ENCODE results near the gene DPH1.
A peak's percentile ranks its signal among the peaks of the same experiment; 100 is the strongest.

DPH1 gene

DNA sequence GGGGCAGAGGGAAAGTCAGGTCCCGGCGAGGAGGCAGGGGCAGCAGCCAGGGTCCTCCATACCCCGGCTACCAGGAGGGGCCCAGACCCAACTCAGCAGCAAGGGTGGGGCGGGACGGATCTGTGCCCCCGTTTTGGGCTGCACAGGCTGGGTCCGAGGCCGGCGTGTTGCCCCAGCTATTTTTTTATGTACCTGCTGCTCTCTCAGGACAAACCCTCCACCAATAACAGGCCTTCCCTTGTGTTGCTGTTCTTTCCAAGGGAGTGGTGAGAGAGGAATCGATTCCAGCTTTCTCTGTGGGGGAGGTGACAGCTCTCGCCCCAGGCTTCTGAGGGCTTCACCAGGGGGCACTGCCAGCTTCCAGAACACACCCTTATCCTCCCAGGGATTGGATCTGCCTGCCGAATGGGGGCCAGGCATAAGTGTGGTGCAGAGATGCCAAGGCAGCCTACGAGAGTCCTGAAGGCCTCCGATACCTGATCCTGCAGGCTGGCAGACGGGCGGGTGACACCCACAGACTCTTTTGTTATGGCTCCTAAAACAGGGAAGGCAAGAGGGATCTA is 27.1 kb upstream of the DPH1 start:
- H3K23ac ChIP-seq (ENCODE audit: low read length), result no peak overlapping the region
- WGBS (ENCODE audit: extremely low coverage, insufficient coverage, low lambda C conversion rate), result no CpG with 5 or more reads among the region's 16 CpGs

DNA sequence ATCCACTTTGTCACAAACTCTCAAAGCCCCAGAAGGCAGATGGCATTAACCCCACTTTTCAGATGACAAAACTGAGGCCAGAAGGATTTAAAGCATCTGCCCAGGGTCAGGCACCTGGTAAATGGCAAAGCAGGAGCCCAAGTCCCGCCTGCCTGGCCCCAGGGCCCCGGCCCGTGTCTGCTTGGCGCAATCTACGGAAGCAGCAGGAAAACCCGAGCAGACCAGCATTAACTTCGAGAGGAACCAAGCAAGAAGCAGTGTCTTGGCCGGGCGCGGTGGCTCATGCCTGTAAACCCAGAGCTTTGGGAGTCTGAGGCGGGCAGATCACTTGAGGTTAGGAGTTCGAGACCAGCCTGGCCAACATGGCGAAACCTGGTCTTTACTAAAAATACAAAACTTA is 26.4 kb upstream of the DPH1 start:
- no peak for DNase-seq
- H3K4ac ChIP-seq (ENCODE audit: low read depth, low read length), result no peak overlapping the region
- H3K79me1 ChIP-seq (ENCODE audit: low read length), result no peaks in the 10 kb centered on the region
- no peak overlapping the region for H2BK120ac ChIP-seq (ENCODE audit: low read depth, low read length)
- no peak overlapping the region for H4K8ac ChIP-seq (ENCODE audit: low read depth, low read length)
- no peaks in the 10 kb centered on the region for H3K79me2 ChIP-seq (ENCODE audit: control insufficient read depth, insufficient read depth, low read length)
- no peak overlapping the region for H3K18ac ChIP-seq (ENCODE audit: low read length)
- H3K4me3 ChIP-seq (ENCODE audit: low read length), result no peak overlapping the region
- peaks cover 5% of the 10 kb centered on the region for H3K4me1 ChIP-seq (ENCODE audit: control insufficient read depth, low read depth, low read length)
- H3K27ac ChIP-seq (ENCODE audit: low read depth, low read length), result no peak overlapping the region
- H2BK5ac ChIP-seq (ENCODE audit: low read length), result no peak overlapping the region
- H3K56ac ChIP-seq (ENCODE audit: low read length), result no peak overlapping the region
- no CpG with 5 or more reads among the region's 13 CpGs for WGBS (ENCODE audit: extremely low coverage, insufficient coverage, low lambda C conversion rate)
- no peak overlapping the region for H2AK5ac ChIP-seq (ENCODE audit: low read length)
- H2BK15ac ChIP-seq (replicated peaks; ENCODE audit: low read depth), result no peak overlapping the region
- no peaks in the 10 kb centered on the region for H3K36me3 ChIP-seq (ENCODE audit: control insufficient read depth, insufficient read depth, low read length)
- H3K27me3 ChIP-seq (ENCODE audit: insufficient read depth, low read length, poor library complexity), result no peaks in the 10 kb centered on the region
- H3K4me2 ChIP-seq (ENCODE audit: low read length), result no peak overlapping the region
- H3K23ac ChIP-seq (ENCODE audit: low read length), result no peak overlapping the region
- H3K9ac ChIP-seq (ENCODE audit: low read length), result no peak overlapping the region
- H4K5ac ChIP-seq (ENCODE audit: low read length), result no peak overlapping the region

More for the DNA sequence above, 27.1 kb upstream of the DPH1 start:
- H3K27ac ChIP-seq (ENCODE audit: low read depth, low read length), result no peak overlapping the region
- no peak overlapping the region for H2BK15ac ChIP-seq (replicated peaks; ENCODE audit: low read depth)
- no peak overlapping the region for H4K8ac ChIP-seq (ENCODE audit: low read depth, low read length)
- no peak overlapping the region for H3K4ac ChIP-seq (ENCODE audit: low read depth, low read length)
- H3K9ac ChIP-seq (ENCODE audit: low read length), result no peak overlapping the region
- H2AK5ac ChIP-seq (ENCODE audit: low read length), result no peak overlapping the region
- peaks cover 5% of the 10 kb centered on the region for H3K4me1 ChIP-seq (ENCODE audit: control insufficient read depth, low read depth, low read length)
- no peak overlapping the region for H3K4me2 ChIP-seq (ENCODE audit: low read length)
- no peaks in the 10 kb centered on the region for H3K79me1 ChIP-seq (ENCODE audit: low read length)
- no peaks in the 10 kb centered on the region for H3K36me3 ChIP-seq (ENCODE audit: control insufficient read depth, insufficient read depth, low read length)
- no peak overlapping the region for H2BK5ac ChIP-seq (ENCODE audit: low read length)
- DNase-seq, result no peak
- H3K18ac ChIP-seq (ENCODE audit: low read length), result no peak overlapping the region
- H4K5ac ChIP-seq (ENCODE audit: low read length), result no peak overlapping the region
- H3K79me2 ChIP-seq (ENCODE audit: control insufficient read depth, insufficient read depth, low read length), result no peaks in the 10 kb centered on the region
- H3K56ac ChIP-seq (ENCODE audit: low read length), result no peak overlapping the region
- H3K27me3 ChIP-seq (ENCODE audit: insufficient read depth, low read length, poor library complexity), result no peaks in the 10 kb centered on the region
- no peak overlapping the region for H3K4me3 ChIP-seq (ENCODE audit: low read length)
- no peak overlapping the region for H2BK120ac ChIP-seq (ENCODE audit: low read depth, low read length)

DNA sequence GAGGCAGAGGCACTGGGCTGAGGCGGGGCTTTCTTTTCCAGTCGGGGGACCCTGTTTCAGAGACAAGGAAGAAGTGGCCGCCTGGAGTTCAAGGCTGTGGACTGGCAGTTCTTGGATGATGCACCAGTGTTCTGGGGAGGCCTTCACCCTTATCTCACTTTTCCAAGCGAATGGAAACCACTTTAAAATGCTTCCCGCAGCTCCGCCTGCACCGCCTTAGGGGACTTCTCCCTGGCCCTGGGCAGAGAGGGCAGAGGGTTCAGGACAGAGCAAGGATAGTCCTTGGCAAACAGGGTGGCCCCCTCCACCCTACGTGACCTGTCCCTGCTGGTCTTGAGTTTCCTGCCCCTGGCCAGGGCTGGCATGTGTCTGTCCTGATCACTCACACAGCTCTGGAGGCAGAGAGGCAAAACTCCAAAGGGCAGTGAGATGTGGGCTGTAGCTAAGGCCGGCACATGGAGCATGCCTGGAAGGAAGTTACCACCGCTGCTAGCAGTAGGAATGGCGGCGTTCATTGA is 25.5 kb upstream of the DPH1 start:
- no peak overlapping the region for H3K27ac ChIP-seq (ENCODE audit: low read depth, low read length)
- no peak overlapping the region for H3K4me2 ChIP-seq (ENCODE audit: low read length)
- WGBS (ENCODE audit: extremely low coverage, insufficient coverage, low lambda C conversion rate), result no CpG with 5 or more reads among the region's 12 CpGs

DNA sequence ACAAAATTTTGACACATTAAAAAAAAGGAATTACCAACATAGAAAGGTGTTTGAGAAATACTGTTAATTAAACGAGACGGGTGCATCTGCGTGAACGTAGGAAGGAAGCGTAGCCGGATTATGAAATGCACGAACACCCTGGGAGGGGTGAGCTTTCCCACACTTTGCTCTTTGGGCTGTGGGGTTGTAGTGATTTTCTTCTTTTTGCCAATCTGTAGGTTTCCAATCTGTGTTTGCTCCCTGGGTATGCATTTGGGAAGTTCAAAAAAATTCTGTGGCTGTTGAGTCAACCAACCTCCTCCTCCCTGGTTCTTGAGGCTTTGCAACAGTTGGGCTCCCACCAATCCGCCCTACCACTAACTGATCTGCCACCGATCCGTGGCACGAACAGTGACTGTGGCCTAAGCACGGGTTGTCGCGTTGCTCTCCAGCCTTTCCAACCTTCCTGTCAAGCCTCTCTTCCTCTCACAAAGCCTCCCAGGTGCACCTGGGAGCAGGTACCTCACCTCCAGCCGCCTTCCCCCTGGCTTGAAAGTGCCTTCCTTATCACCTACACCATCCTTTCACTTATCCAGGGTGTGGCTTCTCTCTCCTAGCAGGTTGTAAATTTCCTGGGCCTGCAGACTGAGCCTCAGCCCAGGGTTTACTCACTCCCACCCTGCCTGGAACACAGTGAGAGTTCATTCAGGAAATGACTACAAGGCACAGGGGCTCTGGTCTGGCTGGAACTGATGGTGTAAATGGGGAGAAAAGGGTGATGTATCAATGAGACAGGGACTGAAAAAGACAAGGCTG is 21.4 kb upstream of the DPH1 start:
- Histone ChIP-seq H2BK120ac (ENCODE audit: low read depth, low read length) (no peak overlapping the region), H3K27ac (ENCODE audit: low read depth, low read length) (no peak overlapping the region), H3K4me1 (ENCODE audit: control insufficient read depth, low read depth, low read length) (peaks cover 9% of the 10 kb centered on the region), H3K56ac (ENCODE audit: low read length) (no peak overlapping the region), H2BK15ac (replicated peaks; ENCODE audit: low read depth) (no peak overlapping the region), H3K18ac (ENCODE audit: low read length) (no peak overlapping the region), H4K5ac (ENCODE audit: low read length) (no peak overlapping the region), H4K8ac (ENCODE audit: low read depth, low read length) (no peak overlapping the region), H3K36me3 (ENCODE audit: control insufficient read depth, insufficient read depth, low read length) (no peaks in the 10 kb centered on the region), H3K79me1 (ENCODE audit: low read length) (no peaks in the 10 kb centered on the region), H3K4me3 (ENCODE audit: low read length) (no peak overlapping the region), H3K23ac (ENCODE audit: low read length) (no peak overlapping the region), H2BK5ac (ENCODE audit: low read length) (no peak overlapping the region), H3K79me2 (ENCODE audit: control insufficient read depth, insufficient read depth, low read length) (no peaks in the 10 kb centered on the region), H3K4ac (ENCODE audit: low read depth, low read length) (no peak overlapping the region), H3K9ac (ENCODE audit: low read length) (no peak overlapping the region), H2AK5ac (ENCODE audit: low read length) (no peak overlapping the region), H3K27me3 (ENCODE audit: insufficient read depth, low read length, poor library complexity) (no peaks in the 10 kb centered on the region), H3K4me2 (ENCODE audit: low read length) (no peak overlapping the region)
- no peak for DNase-seq
- no CpG with 5 or more reads among the region's 15 CpGs for WGBS (ENCODE audit: extremely low coverage, insufficient coverage, low lambda C conversion rate)

More for the DNA sequence above, 25.5 kb upstream of the DPH1 start:
- no peak for DNase-seq
- Histone ChIP-seq H3K9ac (ENCODE audit: low read length) (no peak overlapping the region), H3K79me2 (ENCODE audit: control insufficient read depth, insufficient read depth, low read length) (no peaks in the 10 kb centered on the region), H2AK5ac (ENCODE audit: low read length) (no peak overlapping the region), H2BK15ac (replicated peaks; ENCODE audit: low read depth) (no peak overlapping the region), H3K56ac (ENCODE audit: low read length) (peak overlapping the region; percentile 34), H3K79me1 (ENCODE audit: low read length) (no peaks in the 10 kb centered on the region), H3K4me3 (ENCODE audit: low read length) (no peak overlapping the region), H2BK120ac (ENCODE audit: low read depth, low read length) (no peak overlapping the region), H3K27me3 (ENCODE audit: insufficient read depth, low read length, poor library complexity) (no peaks in the 10 kb centered on the region), H3K36me3 (ENCODE audit: control insufficient read depth, insufficient read depth, low read length) (no peaks in the 10 kb centered on the region), H4K8ac (ENCODE audit: low read depth, low read length) (no peak overlapping the region), H3K18ac (ENCODE audit: low read length) (no peak overlapping the region), H2BK5ac (ENCODE audit: low read length) (no peak overlapping the region), H3K23ac (ENCODE audit: low read length) (no peak overlapping the region), H4K5ac (ENCODE audit: low read length) (no peak overlapping the region), H3K4me1 (ENCODE audit: control insufficient read depth, low read depth, low read length) (peaks cover 3% of the 10 kb centered on the region), H3K4ac (ENCODE audit: low read depth, low read length) (no peak overlapping the region)

DNA sequence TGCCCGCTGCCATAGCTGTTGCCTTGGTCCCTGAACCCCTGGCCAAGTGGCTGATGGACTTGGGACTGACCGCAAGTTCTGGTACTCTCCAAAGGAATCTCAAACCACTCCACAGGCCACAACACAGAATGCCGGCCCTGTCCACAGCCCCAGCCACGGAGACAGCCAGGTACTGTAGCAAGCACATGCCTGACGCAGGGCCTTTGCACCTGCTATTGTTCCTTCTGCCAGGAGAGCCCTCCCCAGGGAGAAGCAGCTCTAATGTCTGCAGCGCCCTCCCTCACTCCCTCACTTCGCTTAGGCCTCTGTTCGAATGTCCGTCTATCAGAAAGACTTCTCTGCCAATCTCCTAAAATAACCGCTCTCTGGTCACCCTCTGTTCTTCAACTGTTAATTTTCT is 20.2 kb upstream of the DPH1 start:
- Histone ChIP-seq H3K79me1 (ENCODE audit: low read length) (no peaks in the 10 kb centered on the region), H3K9ac (ENCODE audit: low read length) (no peak overlapping the region), H3K27me3 (ENCODE audit: insufficient read depth, low read length, poor library complexity) (no peaks in the 10 kb centered on the region), H3K4me1 (ENCODE audit: control insufficient read depth, low read depth, low read length) (peaks cover 9% of the 10 kb centered on the region), H3K27ac (ENCODE audit: low read depth, low read length) (no peak overlapping the region), H3K79me2 (ENCODE audit: control insufficient read depth, insufficient read depth, low read length) (no peaks in the 10 kb centered on the region), H4K5ac (ENCODE audit: low read length) (no peak overlapping the region), H2BK120ac (ENCODE audit: low read depth, low read length) (no peak overlapping the region), H3K18ac (ENCODE audit: low read length) (no peak overlapping the region), H3K4me3 (ENCODE audit: low read length) (no peak overlapping the region), H3K4ac (ENCODE audit: low read depth, low read length) (no peak overlapping the region), H3K36me3 (ENCODE audit: control insufficient read depth, insufficient read depth, low read length) (no peaks in the 10 kb centered on the region), H3K23ac (ENCODE audit: low read length) (no peak overlapping the region), H2AK5ac (ENCODE audit: low read length) (no peak overlapping the region), H2BK15ac (replicated peaks; ENCODE audit: low read depth) (no peak overlapping the region), H4K8ac (ENCODE audit: low read depth, low read length) (no peak overlapping the region), H3K56ac (ENCODE audit: low read length) (no peak overlapping the region), H3K4me2 (ENCODE audit: low read length) (no peak overlapping the region), H2BK5ac (ENCODE audit: low read length) (no peak overlapping the region)
- no peak for DNase-seq
- no CpG with 5 or more reads among the region's 10 CpGs for WGBS (ENCODE audit: extremely low coverage, insufficient coverage, low lambda C conversion rate)
